SH-SY5Y (cell line): ENCODE results near the gene CCDC142.

ENCODE experiments used
- GATA2 ChIP-seq: IDR thresholded peaks from 2 replicates; pipeline ENCODE4 v1.6.1; 2011; ENCODE audit warnings: mild to moderate bottlenecking, low read depth, low read length
- GATA3 ChIP-seq: IDR thresholded peaks from 2 replicates; pipeline ENCODE4 v1.6.1; 2011; ENCODE audit warnings: low read depth, mild to moderate bottlenecking, low read length, moderate library complexity

DNA sequence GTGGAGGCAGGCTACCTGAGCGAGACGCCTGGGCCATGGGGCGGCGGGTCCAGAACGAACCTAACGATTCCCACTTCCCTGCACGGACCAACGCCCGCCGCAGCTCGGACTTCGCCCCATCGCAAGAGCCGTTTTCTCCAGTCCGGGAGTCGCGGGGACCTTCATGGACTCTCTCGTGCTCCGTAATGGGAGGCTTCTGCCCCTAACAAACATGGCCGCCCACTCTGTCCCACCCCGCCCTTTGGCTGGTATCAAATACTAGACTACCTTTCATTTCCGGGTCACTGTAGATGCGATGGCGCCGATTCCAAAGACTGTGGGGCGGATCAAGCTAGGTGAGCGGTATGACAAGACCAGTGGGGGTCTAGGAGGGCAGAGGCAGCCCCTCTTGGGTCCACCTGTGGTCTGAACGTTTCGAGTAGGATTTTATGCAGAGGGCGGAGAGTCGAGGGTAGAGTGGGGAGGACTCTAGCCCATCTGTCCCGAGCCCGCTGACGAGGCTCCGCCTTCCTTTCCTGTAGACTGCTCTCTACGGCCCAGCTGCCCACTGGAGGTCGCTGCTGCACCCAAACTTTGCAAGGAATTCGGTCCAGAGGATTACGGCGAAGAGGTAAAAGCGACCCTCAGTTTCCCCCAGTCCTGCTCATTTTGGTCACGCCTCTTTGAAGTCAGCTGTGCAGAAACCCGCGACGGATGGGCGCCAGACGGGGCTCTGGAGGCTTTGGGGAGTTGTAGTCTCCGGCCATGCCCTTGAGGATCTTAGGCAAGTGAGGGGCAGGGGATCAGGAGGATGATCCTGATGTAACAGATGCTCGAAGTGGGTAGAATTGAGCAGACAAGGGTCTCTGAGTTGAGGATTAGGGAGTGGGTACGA, at the start of gene CCDC142, which contains the start of gene TTC31:
- no peak for TF ChIP-seq GATA3
- TF ChIP-seq GATA2: 0 out of 2 replicates have a peak, but pooled peaks have one; percentile 30
